Large intestine (tissue), 3 donors: ENCODE measurements around the gene SLC5A12. TPM values are rescaled to one million over a fixed set of nuclear protein-coding genes. Genes with fewer than 3 reads are reported as not detected.

Experiments
- DNase-seq, 2 donors: peaks; one replicate each; pipeline versions ENCODE4 v3.0.0 to v3.0.0-alpha.2; 2013
- H3K27ac ChIP-seq: one replicate; pipeline ENCODE4 v1.5.1; 2013; ENCODE audit warnings: low read length
- H3K27me3 ChIP-seq: 2 replicates; pipeline ENCODE4 v1.6.1; 2013; ENCODE audit warnings: low read length; ENCODE audit not compliant: control insufficient read depth, insufficient read depth
- H3K36me3 ChIP-seq: 2 replicates; pipeline ENCODE4 v1.6.1; 2013; ENCODE audit warnings: low read length; ENCODE audit not compliant: control insufficient read depth, insufficient read depth
- H3K4me1 ChIP-seq: one replicate; pipeline ENCODE4 v1.6.1; 2013; ENCODE audit warnings: low read length; ENCODE audit not compliant: control insufficient read depth, insufficient read depth
- H3K4me3 ChIP-seq: one replicate; pipeline ENCODE4 v1.5.1; 2013; ENCODE audit warnings: low read length
- H3K9me3 ChIP-seq: one replicate; pipeline ENCODE4 v1.6.1; 2013; ENCODE audit warnings: mild to moderate bottlenecking, low read depth, low read length, moderate library complexity; ENCODE audit not compliant: control insufficient read depth
- WGBS: methylation state at CpG from one replicate; pipeline ENCODE4 v1.1.5; 2013; ENCODE audit warnings: low lambda C conversion rate; ENCODE audit not compliant: insufficient coverage; 5-methylcytosine and 5-hydroxymethylcytosine counted together
- polyA plus RNA-seq: library from polyadenylated mRNA; unstranded; fragments of 120-200 nt; gene quantifications from one replicate; pipeline ENCODE4 v1.2.1, GENCODE V29; 2013

Gene SLC5A12
- polyA plus RNA-seq, 1 donor = 205 TPM

GRCh38 chr11:26704249-26704648 is 17.6 kb downstream of the SLC5A12 start:
- no peaks in the 10 kb centered on the region for H3K27me3 ChIP-seq
- no peaks in the 10 kb centered on the region for H3K9me3 ChIP-seq
- no peak overlapping the region for H3K4me3 ChIP-seq
- DNase-seq = peak; percentile 74 to 89
- peaks cover 25% of the 10 kb centered on the region for H3K4me1 ChIP-seq
- peak overlapping the region; percentile 71 for H3K27ac ChIP-seq
- peaks cover 5% of the 10 kb centered on the region for H3K36me3 ChIP-seq
- 17% methylated on average over 1 of the region's 1 CpG for WGBS

- DNase-seq = no peak
- Histone ChIP-seq H3K27ac (peak overlapping the region; percentile 36), H3K9me3 (no peaks in the 10 kb centered on the region), H3K27me3 (no peaks in the 10 kb centered on the region), H3K4me1 (peaks cover 25% of the 10 kb centered on the region), H3K36me3 (peaks cover 5% of the 10 kb centered on the region), H3K4me3 (no peak overlapping the region)
- WGBS = 100% methylated on average over 1 of the region's 5 CpGs
Observed at GRCh38 chr11:26703411-26704191, 18.3 kb downstream of the SLC5A12 start.

- no peak for DNase-seq
- Histone ChIP-seq H3K36me3 (peaks cover 5% of the 10 kb centered on the region), H3K9me3 (no peaks in the 10 kb centered on the region), H3K27ac (no peak overlapping the region), H3K4me3 (no peak overlapping the region), H3K4me1 (peaks cover 28% of the 10 kb centered on the region), H3K27me3 (no peaks in the 10 kb centered on the region)
Observed at GRCh38 chr11:26702406-26702805, 19.5 kb downstream of the SLC5A12 start.

- H3K36me3 ChIP-seq = peaks cover 6% of the 10 kb centered on the region
Observed at GRCh38 chr11:26700574-26701235, 21.2 kb downstream of the SLC5A12 start.

GRCh38 chr11:26698224-26698623 is 23.6 kb downstream of the SLC5A12 start:
- no peak overlapping the region for H3K27ac ChIP-seq
- no peaks in the 10 kb centered on the region for H3K27me3 ChIP-seq
- no peaks in the 10 kb centered on the region for H3K9me3 ChIP-seq
- WGBS = no CpG with 5 or more reads among the region's 2 CpGs
- H3K36me3 ChIP-seq = peaks cover 14% of the 10 kb centered on the region
- peaks cover 13% of the 10 kb centered on the region for H3K4me1 ChIP-seq
- DNase-seq = peak; percentile 68 to 79
- H3K4me3 ChIP-seq = no peak overlapping the region

More at GRCh38 chr11:26700574-26701235, 21.2 kb downstream of the SLC5A12 start:
- DNase-seq = no peak
- Histone ChIP-seq H3K4me3 (no peak overlapping the region), H3K9me3 (no peaks in the 10 kb centered on the region), H3K27me3 (no peaks in the 10 kb centered on the region), H3K27ac (no peak overlapping the region), H3K4me1 (peaks cover 29% of the 10 kb centered on the region)
- 100% methylated on average over 2 of the region's 3 CpGs for WGBS

- 57% methylated on average over 1 of the region's 3 CpGs for WGBS
- Histone ChIP-seq H3K9me3 (no peaks in the 10 kb centered on the region), H3K4me1 (peaks cover 4% of the 10 kb centered on the region), H3K27me3 (no peaks in the 10 kb centered on the region), H3K27ac (no peak overlapping the region), H3K36me3 (peaks cover 19% of the 10 kb centered on the region), H3K4me3 (no peak overlapping the region)
- peak in 1 of 2 donors; percentile 26 for DNase-seq
Observed at GRCh38 chr11:26696330-26696729, 25.5 kb downstream of the SLC5A12 start.

- no peak overlapping the region for H3K27ac ChIP-seq
- no peaks in the 10 kb centered on the region for H3K9me3 ChIP-seq
- 83% methylated on average over 1 of the region's 4 CpGs for WGBS
- H3K4me1 ChIP-seq = no peaks in the 10 kb centered on the region
- no peak for DNase-seq
- H3K36me3 ChIP-seq = peaks cover 14% of the 10 kb centered on the region
- no peaks in the 10 kb centered on the region for H3K27me3 ChIP-seq
- H3K4me3 ChIP-seq = no peak overlapping the region
Observed at GRCh38 chr11:26688701-26689100, 33.2 kb downstream of the SLC5A12 start.

GRCh38 chr11:26687351-26687750 is 34.5 kb downstream of the SLC5A12 start:
- H3K36me3 ChIP-seq = peaks cover 17% of the 10 kb centered on the region
- H3K4me3 ChIP-seq = no peak overlapping the region
- H3K9me3 ChIP-seq = no peaks in the 10 kb centered on the region
- H3K27me3 ChIP-seq = no peaks in the 10 kb centered on the region
- no peaks in the 10 kb centered on the region for H3K4me1 ChIP-seq
- WGBS = no CpG with 5 or more reads among the region's 1 CpG
- DNase-seq = no peak
- H3K27ac ChIP-seq = no peak overlapping the region

GRCh38 chr11:26677566-26677965 is 44.3 kb downstream of the SLC5A12 start:
- H3K27ac ChIP-seq = no peak overlapping the region
- no peaks in the 10 kb centered on the region for H3K4me1 ChIP-seq
- H3K36me3 ChIP-seq = peaks cover 19% of the 10 kb centered on the region
- H3K27me3 ChIP-seq = no peaks in the 10 kb centered on the region
- no peak overlapping the region for H3K4me3 ChIP-seq
- DNase-seq = no peak
- H3K9me3 ChIP-seq = no peaks in the 10 kb centered on the region

- no peaks in the 10 kb centered on the region for H3K4me1 ChIP-seq
- no peak overlapping the region for H3K4me3 ChIP-seq
- no peaks in the 10 kb centered on the region for H3K9me3 ChIP-seq
- WGBS = no CpG with 5 or more reads among the region's 2 CpGs
- peaks cover 18% of the 10 kb centered on the region for H3K36me3 ChIP-seq
- H3K27me3 ChIP-seq = no peaks in the 10 kb centered on the region
- no peak overlapping the region for H3K27ac ChIP-seq
- no peak for DNase-seq
Observed at GRCh38 chr11:26676641-26677040, 45.2 kb downstream of the SLC5A12 start.
